ENCODE measurements around the gene BANF2.
"Not testable (repeated sequence)": the region's sequence is repeated elsewhere in the genome, so short reads cannot be mapped to it uniquely, and the experiment has no call there.

Gene BANF2

GRCh38 chr20:17683218-17684076, 16.3 kb upstream of the BANF2 start:
- DNase-seq, result no peak

GRCh38 chr20:17684077-17684888, 15.5 kb upstream of the BANF2 start:
- no peak for DNase-seq

GRCh38 chr20:17685168-17685567, 14.6 kb upstream of the BANF2 start:
- DNase-seq, result no peak

- no peak for DNase-seq
Observed at GRCh38 chr20:17687800-17688199, 12.0 kb upstream of the BANF2 start.

GRCh38 chr20:17688965-17689364, 10.8 kb upstream of the BANF2 start:
- DNase-seq, result no peak

GRCh38 chr20:17690144-17690543, 9.6 kb upstream of the BANF2 start:
- DNase-seq, result no peak

GRCh38 chr20:17691758-17692157, 8.0 kb upstream of the BANF2 start:
- DNase-seq, result no peak

- DNase-seq, result no peak
Observed at GRCh38 chr20:17693444-17694001, 6.2 kb upstream of the BANF2 start.

GRCh38 chr20:17694767-17695166, 5.0 kb upstream of the BANF2 start:
- no peak for DNase-seq

GRCh38 chr20:17696287-17696686, 3.5 kb upstream of the BANF2 start:
- no peak for DNase-seq

GRCh38 chr20:17697171-17697570, 2.6 kb upstream of the BANF2 start:
- no peak for DNase-seq

GRCh38 chr20:17698384-17698783, 1.4 kb upstream of the BANF2 start:
- no peak for DNase-seq

- no peak for DNase-seq
Observed at GRCh38 chr20:17700637-17701036, 871 bp downstream of the BANF2 start.

- no peak for DNase-seq
Observed at GRCh38 chr20:17701826-17702225, 2.1 kb downstream of the BANF2 start.

- no peak for DNase-seq
Observed at GRCh38 chr20:17704589-17705317, 5.0 kb downstream of the BANF2 start.

- no peak for DNase-seq
Observed at GRCh38 chr20:17705916-17706315, 6.2 kb downstream of the BANF2 start.

- no peak for DNase-seq
Observed at GRCh38 chr20:17706632-17707031, 6.9 kb downstream of the BANF2 start.

- DNase-seq, result not testable (repeated sequence)
Observed at GRCh38 chr20:17707951-17708350, 8.2 kb downstream of the BANF2 start.

- no peak for DNase-seq
Observed at GRCh38 chr20:17708675-17709360, 9.1 kb downstream of the BANF2 start.

GRCh38 chr20:17709361-17710293, 9.9 kb downstream of the BANF2 start:
- no peak for DNase-seq

Data from T-helper 1 cell (primary cell).